Measurements from ENCODE around the gene TSPAN14. TPM values are rescaled to one million over a fixed set of nuclear protein-coding genes. Genes with fewer than 3 reads are reported as not detected.
A peak's percentile ranks its signal among the peaks of the same experiment; 100 is the strongest.
"Not testable (repeated sequence)": the region's sequence is repeated elsewhere in the genome, so short reads cannot be mapped to it uniquely, and the experiment has no call there.

The TSPAN14 gene
- total RNA-seq, 1 experiment from 2014 or later = 46.9 TPM

- Mint-ChIP-seq H3K27ac (ENCODE audit: low read depth, unreplicated experiment) (no peak overlapping the region), H3K9me3 (ENCODE audit: unreplicated experiment) (peaks cover 13% of the 10 kb centered on the region), H3K4me3 (ENCODE audit: unreplicated experiment) (no peak overlapping the region), H3K36me3 (ENCODE audit: insufficient read depth, unreplicated experiment) (peaks cover 23% of the 10 kb centered on the region), H3K4me1 (ENCODE audit: insufficient read depth, unreplicated experiment) (peaks cover 45% of the 10 kb centered on the region), H3K27me3 (ENCODE audit: insufficient read depth, unreplicated experiment) (no peaks in the 10 kb centered on the region)
- DNase-seq (ENCODE audit: unreplicated experiment) = no peak
- intact Hi-C loops (cut with micrococcal nuclease) = no loop called here
- ChIA-PET CTCF (interaction anchor here (0.6 to 1.5 kb wide), 5 partner anchors 16 to 31 kb away, joined by 3 to 5 read pairs (median 3); no protein-coding TSS in a partner anchor), POLR2A (interaction anchor here (1.2 to 1.8 kb wide), 2 partner anchors 9 to 22 kb away, joined by 3 to 8 read pairs; no protein-coding TSS in a partner anchor)
- TF ChIP-seq CTCF (IDR thresholded peaks at IDR 0.05; ENCODE audit: unreplicated experiment) = no peak
- BruUV-seq (replicated peaks) = no TSS peak
Measured at GRCh38 chr10:80476685-80477084, 22.6 kb downstream of the TSPAN14 start.

GRCh38 chr10:80477813-80478212 is 23.7 kb downstream of the TSPAN14 start:
- no peaks in the 10 kb centered on the region for H3K27me3 Mint-ChIP-seq (ENCODE audit: insufficient read depth, unreplicated experiment)
- intact Hi-C loops (cut with micrococcal nuclease) = no loop called here
- H3K27ac Mint-ChIP-seq (ENCODE audit: low read depth, unreplicated experiment) = no peak overlapping the region
- no TSS peak for BruUV-seq (replicated peaks)
- H3K9me3 Mint-ChIP-seq (ENCODE audit: unreplicated experiment) = peaks cover 13% of the 10 kb centered on the region
- POLR2A ChIA-PET = interaction anchor here (0.8 to 1.9 kb wide), 13 partner anchors 10 to 90 kb away, joined by 3 to 8 read pairs (median 4); no protein-coding TSS in a partner anchor
- H3K36me3 Mint-ChIP-seq (ENCODE audit: insufficient read depth, unreplicated experiment) = peaks cover 24% of the 10 kb centered on the region
- H3K4me3 Mint-ChIP-seq (ENCODE audit: unreplicated experiment) = no peak overlapping the region
- TF ChIP-seq CTCF (IDR thresholded peaks at IDR 0.05; ENCODE audit: unreplicated experiment) = no peak
- peaks cover 33% of the 10 kb centered on the region for H3K4me1 Mint-ChIP-seq (ENCODE audit: insufficient read depth, unreplicated experiment)
- peak; percentile 89 for DNase-seq (ENCODE audit: unreplicated experiment)
- CTCF ChIA-PET = interaction anchor here (1.1 to 2.1 kb wide), 5 partner anchors 8 to 32 kb away, joined by 3 to 12 read pairs (median 3); no protein-coding TSS in a partner anchor

- H3K27ac Mint-ChIP-seq (ENCODE audit: low read depth, unreplicated experiment); intact Hi-C loops (cut with micrococcal nuclease); H3K27me3 Mint-ChIP-seq (ENCODE audit: insufficient read depth, unreplicated experiment); BruUV-seq (replicated peaks); H3K4me3 Mint-ChIP-seq (ENCODE audit: unreplicated experiment); DNase-seq (ENCODE audit: unreplicated experiment); CTCF ChIA-PET; POLR2A ChIA-PET: not testable (repeated sequence)
- peaks cover 24% of the 10 kb centered on the region for H3K4me1 Mint-ChIP-seq (ENCODE audit: insufficient read depth, unreplicated experiment)
- peaks cover 13% of the 10 kb centered on the region for H3K9me3 Mint-ChIP-seq (ENCODE audit: unreplicated experiment)
- peaks cover 30% of the 10 kb centered on the region for H3K36me3 Mint-ChIP-seq (ENCODE audit: insufficient read depth, unreplicated experiment)
Measured at GRCh38 chr10:80480373-80480772, 26.3 kb downstream of the TSPAN14 start.

- Mint-ChIP-seq H3K4me1 (ENCODE audit: insufficient read depth, unreplicated experiment) (peaks cover 28% of the 10 kb centered on the region), H3K9me3 (ENCODE audit: unreplicated experiment) (peaks cover 13% of the 10 kb centered on the region), H3K27ac (ENCODE audit: low read depth, unreplicated experiment) (no peak overlapping the region), H3K36me3 (ENCODE audit: insufficient read depth, unreplicated experiment) (peaks cover 27% of the 10 kb centered on the region), H3K4me3 (ENCODE audit: unreplicated experiment) (no peak overlapping the region), H3K27me3 (ENCODE audit: insufficient read depth, unreplicated experiment) (no peaks in the 10 kb centered on the region)
- BruUV-seq (replicated peaks) = no TSS peak
- intact Hi-C loops (cut with micrococcal nuclease) = no loop called here
- POLR2A ChIA-PET = no interaction called here
- TF ChIP-seq CTCF (IDR thresholded peaks at IDR 0.05; ENCODE audit: unreplicated experiment) = no peak
- no peak for DNase-seq (ENCODE audit: unreplicated experiment)
- CTCF ChIA-PET = no interaction called here
Measured at GRCh38 chr10:80480852-80481251, 26.7 kb downstream of the TSPAN14 start.
